OCI-LY1 (cell line): Measurements from ENCODE around the gene KCNK5.

Experiments
- H2AFZ ChIP-seq: fragments of 200-600 bp; sonication (generic), shearing (Covaris generic); 2 replicates; pipeline ENCODE4 v1.6.0; 2014; ENCODE audit warnings: antibody characterized with exemption, mild to moderate bottlenecking, low read length
- H3F3A ChIP-seq: fragments of 200-600 bp; sonication (generic), shearing (Covaris generic); 2 replicates; pipeline ENCODE4 v1.6.0; 2014; ENCODE audit warnings: mild to moderate bottlenecking, antibody characterized with exemption, low read length, moderate library complexity; ENCODE audit not compliant: insufficient read depth
- H3K27ac ChIP-seq: fragments of 200-600 bp; sonication (generic); 2 replicates; pipeline ENCODE4 v1.5.1; 2014; ENCODE audit warnings: low read length, mixed run types, mild to moderate bottlenecking, low read depth; ENCODE audit not compliant: poor library complexity, severe bottlenecking
- H3K27me3 ChIP-seq: fragments of 200-600 bp; sonication (generic); 2 replicates; pipeline ENCODE4 v1.6.0; 2014; ENCODE audit warnings: antibody characterized with exemption, mild to moderate bottlenecking, low read length, moderate library complexity; ENCODE audit not compliant: insufficient read depth
- H3K36me3 ChIP-seq: fragments of 200-600 bp; sonication (generic); 2 replicates; pipeline ENCODE4 v1.6.1; 2014; ENCODE audit warnings: mild to moderate bottlenecking, antibody characterized with exemption, low read length, moderate library complexity, mixed read lengths; ENCODE audit not compliant: insufficient read depth
- H3K4me1 ChIP-seq: fragments of 200-600 bp; sonication (generic); 2 replicates; pipeline ENCODE4 v1.5.1; 2014; ENCODE audit warnings: mild to moderate bottlenecking, low read length, moderate library complexity; ENCODE audit not compliant: insufficient read depth, severe bottlenecking
- H3K4me2 ChIP-seq: fragments of 200-600 bp; sonication (generic), shearing (Covaris generic); 2 replicates; pipeline ENCODE4 v1.6.1; 2014; ENCODE audit warnings: low read length
- H3K4me3 ChIP-seq: fragments of 200-600 bp; sonication (generic); 2 replicates; pipeline ENCODE4 v1.5.1; 2014; ENCODE audit warnings: low read length, low read depth, mild to moderate bottlenecking, mixed read lengths; ENCODE audit not compliant: poor library complexity, severe bottlenecking
- H3K79me2 ChIP-seq: fragments of 200-600 bp; shearing (Covaris generic); 2 replicates; pipeline ENCODE4 v1.6.1; 2016; ENCODE audit warnings: mixed run types, low read length, mixed read lengths; ENCODE audit not compliant: insufficient read depth
- H3K9ac ChIP-seq: fragments of 200-600 bp; sonication (generic), shearing (Covaris generic); 2 replicates; pipeline ENCODE4 v1.6.1; 2014; ENCODE audit warnings: mild to moderate bottlenecking, low read length, mixed read lengths
- H3K9me2 ChIP-seq: fragments of 200-600 bp; sonication (generic), shearing (Covaris generic); 2 replicates; pipeline ENCODE4 v1.6.1; 2014; ENCODE audit warnings: low read depth, mild to moderate bottlenecking, low read length, mixed read lengths
- H3K9me3 ChIP-seq: fragments of 200-600 bp; shearing (Covaris generic); 2 replicates; pipeline ENCODE4 v1.6.1; 2014; ENCODE audit warnings: low read length, mixed read lengths
- H4K20me1 ChIP-seq: fragments of 200-600 bp; sonication (generic), shearing (Covaris generic); 2 replicates; pipeline ENCODE4 v1.6.0; 2016; ENCODE audit warnings: mild to moderate bottlenecking, low read length; ENCODE audit not compliant: insufficient read depth
- CTCF ChIP-seq: fragments of 200-600 bp; sonication (generic), shearing (Covaris generic); IDR thresholded peaks from 2 replicates; pipeline ENCODE4 v1.5.1; 2017; ENCODE audit warnings: mild to moderate bottlenecking, antibody characterized with exemption, low read length, moderate library complexity, mixed read lengths
- EZH2 ChIP-seq: fragments of 200-600 bp; sonication (generic), shearing (Covaris generic); IDR thresholded peaks from 2 replicates; pipeline ENCODE4 v1.8.0; 2017; ENCODE audit warnings: borderline replicate concordance, mixed run types, mild to moderate bottlenecking, antibody characterized with exemption, low read length, moderate library complexity, mixed read lengths

KCNK5 gene

GRCh38 chr6:39184906-39185580, 44.2 kb downstream of the KCNK5 start:
- Histone ChIP-seq H3K27ac (no peak overlapping the region), H2AFZ (no peak overlapping the region), H3K9me2 (no peaks in the 10 kb centered on the region), H3K79me2 (no peaks in the 10 kb centered on the region), H3K36me3 (no peaks in the 10 kb centered on the region), H3K4me2 (no peak overlapping the region), H3K27me3 (peaks cover 4% of the 10 kb centered on the region), H3K4me3 (no peak overlapping the region), H4K20me1 (no peaks in the 10 kb centered on the region), H3K4me1 (no peaks in the 10 kb centered on the region), H3K9me3 (no peaks in the 10 kb centered on the region), H3F3A (no peaks in the 10 kb centered on the region), H3K9ac (no peak overlapping the region)
- no peak for TF ChIP-seq EZH2
- TF ChIP-seq CTCF: no peak

GRCh38 chr6:39182604-39183003, 46.7 kb downstream of the KCNK5 start:
- Histone ChIP-seq H3K4me1 (no peaks in the 10 kb centered on the region), H3K9me2 (no peaks in the 10 kb centered on the region), H3K4me2 (no peak overlapping the region), H3F3A (no peaks in the 10 kb centered on the region), H3K79me2 (no peaks in the 10 kb centered on the region), H3K27me3 (peaks cover 4% of the 10 kb centered on the region; the same call in 1 of the 2 replicates), H4K20me1 (no peaks in the 10 kb centered on the region), H3K27ac (no peak overlapping the region), H3K4me3 (no peak overlapping the region), H3K9ac (no peak overlapping the region), H2AFZ (no peak overlapping the region), H3K9me3 (no peaks in the 10 kb centered on the region; the same call in 1 of the 2 replicates), H3K36me3 (no peaks in the 10 kb centered on the region)
- no peak for TF ChIP-seq CTCF
- no peak for TF ChIP-seq EZH2

- Histone ChIP-seq H3K9me3 (peaks cover 5% of the 10 kb centered on the region; the same call in 1 of the 2 replicates), H3K36me3 (no peaks in the 10 kb centered on the region), H3K9ac (no peak overlapping the region), H3F3A (no peaks in the 10 kb centered on the region), H3K27me3 (no peaks in the 10 kb centered on the region), H3K4me2 (no peak overlapping the region), H2AFZ (no peak overlapping the region), H3K4me3 (no peak overlapping the region), H3K79me2 (no peaks in the 10 kb centered on the region), H3K27ac (no peak overlapping the region), H4K20me1 (no peaks in the 10 kb centered on the region), H3K9me2 (no peaks in the 10 kb centered on the region), H3K4me1 (no peaks in the 10 kb centered on the region)
- no peak for TF ChIP-seq EZH2
- TF ChIP-seq CTCF: no peak
Observed at GRCh38 chr6:39181826-39182225, 47.4 kb downstream of the KCNK5 start.
